HTR-8/SVneo (cell line): ENCODE data around the gene CLEC18C.
"Not testable (repeated sequence)": the region's sequence is repeated elsewhere in the genome, so short reads cannot be mapped to it uniquely, and the experiment has no call there.

Source experiments
- DNase-seq: peaks from one replicate; pipeline ENCODE4 v3.0.0; 2011; ENCODE audit warnings: low spot score, mixed read lengths; ENCODE audit not compliant: insufficient read length
- FAIRE-seq: peaks from 2 replicates; lab custom pipeline; 2011; peaks lifted over from hg19 to GRCh38; lab: Jason Lieb, UNC

Gene CLEC18C

GRCh38 chr16:70204010-70204409, 30.4 kb downstream of the CLEC18C start:
- FAIRE-seq, result not testable (repeated sequence)

GRCh38 chr16:70204668-70205405, 31.2 kb downstream of the CLEC18C start:
- DNase-seq, FAIRE-seq: not testable (repeated sequence)

More at GRCh38 chr16:70204010-70204409, 30.4 kb downstream of the CLEC18C start:
- not testable (repeated sequence) for DNase-seq

- FAIRE-seq, DNase-seq: not testable (repeated sequence)
Observed at GRCh38 chr16:70206382-70206781, 32.8 kb downstream of the CLEC18C start.

- not testable (repeated sequence) for DNase-seq, FAIRE-seq
Observed at GRCh38 chr16:70218586-70218985, 45.0 kb downstream of the CLEC18C start.

- DNase-seq, FAIRE-seq: not testable (repeated sequence)
Observed at GRCh38 chr16:70222574-70222973, 49.0 kb downstream of the CLEC18C start.

- FAIRE-seq, DNase-seq: not testable (repeated sequence)
Observed at GRCh38 chr16:70223216-70223615, 49.6 kb downstream of the CLEC18C start.

- not testable (repeated sequence) for FAIRE-seq, DNase-seq
Observed at GRCh38 chr16:70223971-70224513, 50.5 kb downstream of the CLEC18C start.

GRCh38 chr16:70224645-70225044, 51.1 kb downstream of the CLEC18C start:
- FAIRE-seq, DNase-seq: not testable (repeated sequence)

- FAIRE-seq, DNase-seq: not testable (repeated sequence)
Observed at GRCh38 chr16:70225430-70225829, 51.8 kb downstream of the CLEC18C start.

GRCh38 chr16:70226024-70226423, 52.4 kb downstream of the CLEC18C start:
- FAIRE-seq, DNase-seq: not testable (repeated sequence)

GRCh38 chr16:70231831-70232230, 58.2 kb downstream of the CLEC18C start:
- DNase-seq, FAIRE-seq: not testable (repeated sequence)
